ENCODE measurements around the gene NRXN3. TPM values are rescaled to one million over a fixed set of nuclear protein-coding genes. Genes with fewer than 3 reads are reported as not detected.

NRXN3 gene
- total RNA-seq, 4 donors from 2014 or later, result 4.1 to 11.9 (median 5.8) TPM

DNA sequence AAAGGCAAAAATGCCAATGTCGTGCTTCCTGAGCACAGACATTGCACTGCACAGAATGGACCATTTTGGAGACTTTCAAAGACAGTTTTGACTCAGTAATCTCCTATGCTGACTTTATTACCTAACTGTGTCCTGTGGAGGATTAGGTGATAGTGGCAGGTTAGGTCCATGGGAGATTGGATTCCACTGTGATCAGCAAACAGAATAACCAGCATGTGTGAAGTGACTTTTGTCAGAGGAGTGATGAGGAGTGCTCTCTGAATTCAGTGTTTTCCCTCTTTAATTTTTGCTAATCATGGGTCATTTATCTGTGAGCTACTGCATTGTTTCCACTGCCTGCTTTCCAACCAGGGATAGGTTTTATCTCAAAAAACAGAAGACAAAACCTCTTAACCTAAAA, 1378.7 kb downstream of the NRXN3 start:
- Histone ChIP-seq H3K36me3 (no peaks in the 10 kb centered on the region), H3K4me1 (no peaks in the 10 kb centered on the region), H3K4me3 (no peak overlapping the region), H3K9me3 (no peaks in the 10 kb centered on the region), H3K27me3 (no peaks in the 10 kb centered on the region), H3K27ac (no peak overlapping the region)
- WGBS, 2 donors (ENCODE audit: low coverage in 1 of 2), result 79 to 88% methylated on average over 1 of the region's 1 CpG
- TF ChIP-seq, protein P1, sequence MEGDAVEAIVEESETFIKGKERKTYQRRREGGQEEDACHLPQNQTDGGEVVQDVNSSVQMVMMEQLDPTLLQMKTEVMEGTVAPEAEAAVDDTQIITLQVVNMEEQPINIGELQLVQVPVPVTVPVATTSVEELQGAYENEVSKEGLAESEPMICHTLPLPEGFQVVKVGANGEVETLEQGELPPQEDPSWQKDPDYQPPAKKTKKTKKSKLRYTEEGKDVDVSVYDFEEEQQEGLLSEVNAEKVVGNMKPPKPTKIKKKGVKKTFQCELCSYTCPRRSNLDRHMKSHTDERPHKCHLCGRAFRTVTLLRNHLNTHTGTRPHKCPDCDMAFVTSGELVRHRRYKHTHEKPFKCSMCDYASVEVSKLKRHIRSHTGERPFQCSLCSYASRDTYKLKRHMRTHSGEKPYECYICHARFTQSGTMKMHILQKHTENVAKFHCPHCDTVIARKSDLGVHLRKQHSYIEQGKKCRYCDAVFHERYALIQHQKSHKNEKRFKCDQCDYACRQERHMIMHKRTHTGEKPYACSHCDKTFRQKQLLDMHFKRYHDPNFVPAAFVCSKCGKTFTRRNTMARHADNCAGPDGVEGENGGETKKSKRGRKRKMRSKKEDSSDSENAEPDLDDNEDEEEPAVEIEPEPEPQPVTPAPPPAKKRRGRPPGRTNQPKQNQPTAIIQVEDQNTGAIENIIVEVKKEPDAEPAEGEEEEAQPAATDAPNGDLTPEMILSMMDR (IDR thresholded peaks at IDR 0.05), result no peak
- no peak for TF ChIP-seq POLR2AphosphoS5 (IDR thresholded peaks at IDR 0.05)
- no peak for TF ChIP-seq EP300 (IDR thresholded peaks at IDR 0.05; ENCODE audit: low read depth)
- TF ChIP-seq POLR2A (IDR thresholded peaks at IDR 0.05), result no peak
- intact Hi-C loops (cut with DNase I; ENCODE audit: low total_unique reads) (no loop called here), in situ Hi-C loops (cut with MboI; ENCODE audit: low pct_ligation_motif_present in 1 of 4, low pct_unique_long_range_greater_than_20kb in 1 of 4, low sequenced_read_pairs in 3 of 4) (no loop called here)
- DNase-seq, result no peak

GRCh38 chr14:79549515-79549914, 1379.3 kb downstream of the NRXN3 start:
- H3K27ac ChIP-seq, result no peak overlapping the region
- H3K36me3 ChIP-seq, result no peaks in the 10 kb centered on the region
- no peak for DNase-seq
- intact Hi-C loops (cut with DNase I; ENCODE audit: low total_unique reads), result no loop called here
- no peak overlapping the region for H3K4me3 ChIP-seq
- no peaks in the 10 kb centered on the region for H3K27me3 ChIP-seq
- 72 to 80% methylated on average over 1 to 5 of the region's 5 CpGs for WGBS, 2 donors (ENCODE audit: low coverage in 1 of 2)
- in situ Hi-C loops (cut with MboI; ENCODE audit: low pct_ligation_motif_present in 1 of 4, low pct_unique_long_range_greater_than_20kb in 1 of 4, low sequenced_read_pairs in 3 of 4), result no loop called here
- TF ChIP-seq POLR2AphosphoS5 (IDR thresholded peaks at IDR 0.05) (no peak), EP300 (IDR thresholded peaks at IDR 0.05; ENCODE audit: low read depth) (no peak)
- TF ChIP-seq, protein P1 (IDR thresholded peaks at IDR 0.05), result no peak
- H3K9me3 ChIP-seq, result no peaks in the 10 kb centered on the region
- H3K4me1 ChIP-seq, result no peaks in the 10 kb centered on the region

- Histone ChIP-seq H3K36me3 (no peaks in the 10 kb centered on the region), H3K27ac (no peak overlapping the region), H3K9me3 (no peaks in the 10 kb centered on the region), H3K4me3 (no peak overlapping the region), H3K4me1 (no peaks in the 10 kb centered on the region), H3K27me3 (no peaks in the 10 kb centered on the region)
- 70 to 94% methylated on average over 2 to 4 of the region's 4 CpGs for WGBS, 2 donors (ENCODE audit: low coverage in 1 of 2)
- in situ Hi-C loops (cut with MboI; ENCODE audit: low pct_ligation_motif_present in 1 of 4, low pct_unique_long_range_greater_than_20kb in 1 of 4, low sequenced_read_pairs in 3 of 4), result no loop called here
- intact Hi-C loops (cut with DNase I; ENCODE audit: low total_unique reads), result no loop called here
- no peak for DNase-seq
- no peak for TF ChIP-seq POLR2A (IDR thresholded peaks at IDR 0.05)
- TF ChIP-seq EP300 (IDR thresholded peaks at IDR 0.05; ENCODE audit: low read depth), result no peak
- TF ChIP-seq, protein P1 (IDR thresholded peaks at IDR 0.05), result no peak
- no peak for TF ChIP-seq POLR2AphosphoS5 (IDR thresholded peaks at IDR 0.05)
These were observed 1381.3 kb downstream of the NRXN3 start for GRCh38 chr14:79551523-79551922.

DNA sequence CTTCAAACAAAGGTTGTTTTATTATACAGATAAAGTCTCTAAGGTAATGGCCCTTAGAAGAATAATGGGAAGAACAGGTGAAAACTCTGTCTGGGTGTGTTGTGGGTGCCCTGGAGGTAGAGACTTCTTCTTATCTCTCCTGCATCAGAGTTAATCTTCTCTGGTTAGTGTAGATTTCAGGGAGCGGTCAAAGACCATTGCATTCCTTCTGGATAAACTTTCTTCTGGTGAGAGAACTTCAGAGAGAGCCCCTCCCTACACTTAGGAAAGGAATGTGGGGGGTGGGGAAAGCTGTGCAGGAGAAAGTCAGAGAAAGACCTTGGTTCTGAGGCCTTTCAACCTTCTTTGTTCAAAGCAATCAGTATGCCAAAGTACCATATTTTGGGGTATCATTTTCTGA, 1382.6 kb downstream of the NRXN3 start:
- DNase-seq, result no peak
- no peaks in the 10 kb centered on the region for H3K4me1 ChIP-seq
- WGBS, 2 donors (ENCODE audit: low coverage in 1 of 2), result 32 to 57% methylated on average over 1 of the region's 1 CpG
- no peak overlapping the region for H3K4me3 ChIP-seq
- H3K27ac ChIP-seq, result no peak overlapping the region
- H3K36me3 ChIP-seq, result no peaks in the 10 kb centered on the region
- H3K9me3 ChIP-seq, result no peaks in the 10 kb centered on the region
- intact Hi-C loops (cut with DNase I; ENCODE audit: low total_unique reads) (no loop called here), in situ Hi-C loops (cut with MboI; ENCODE audit: low pct_ligation_motif_present in 1 of 4, low pct_unique_long_range_greater_than_20kb in 1 of 4, low sequenced_read_pairs in 3 of 4) (no loop called here)
- no peaks in the 10 kb centered on the region for H3K27me3 ChIP-seq
- TF ChIP-seq, protein P1 (IDR thresholded peaks at IDR 0.05), result no peak
- TF ChIP-seq POLR2AphosphoS5 (IDR thresholded peaks at IDR 0.05) (no peak), EP300 (IDR thresholded peaks at IDR 0.05; ENCODE audit: low read depth) (no peak), POLR2A (IDR thresholded peaks at IDR 0.05) (no peak)
